ELR (cell line): ENCODE measurements around the gene NISCH.

Experiments used
- DNase-seq: peaks from one replicate; pipeline ENCODE4 v3.0.0-alpha.2; 2015; ENCODE audit warnings: low read depth

Gene NISCH

GRCh38 chr3:52527039-52527731, 71.8 kb downstream of the NISCH start:
- peak; percentile 20 for DNase-seq

- no peak for DNase-seq
These were observed 72.6 kb downstream of the NISCH start for GRCh38 chr3:52527732-52528585.

DNA sequence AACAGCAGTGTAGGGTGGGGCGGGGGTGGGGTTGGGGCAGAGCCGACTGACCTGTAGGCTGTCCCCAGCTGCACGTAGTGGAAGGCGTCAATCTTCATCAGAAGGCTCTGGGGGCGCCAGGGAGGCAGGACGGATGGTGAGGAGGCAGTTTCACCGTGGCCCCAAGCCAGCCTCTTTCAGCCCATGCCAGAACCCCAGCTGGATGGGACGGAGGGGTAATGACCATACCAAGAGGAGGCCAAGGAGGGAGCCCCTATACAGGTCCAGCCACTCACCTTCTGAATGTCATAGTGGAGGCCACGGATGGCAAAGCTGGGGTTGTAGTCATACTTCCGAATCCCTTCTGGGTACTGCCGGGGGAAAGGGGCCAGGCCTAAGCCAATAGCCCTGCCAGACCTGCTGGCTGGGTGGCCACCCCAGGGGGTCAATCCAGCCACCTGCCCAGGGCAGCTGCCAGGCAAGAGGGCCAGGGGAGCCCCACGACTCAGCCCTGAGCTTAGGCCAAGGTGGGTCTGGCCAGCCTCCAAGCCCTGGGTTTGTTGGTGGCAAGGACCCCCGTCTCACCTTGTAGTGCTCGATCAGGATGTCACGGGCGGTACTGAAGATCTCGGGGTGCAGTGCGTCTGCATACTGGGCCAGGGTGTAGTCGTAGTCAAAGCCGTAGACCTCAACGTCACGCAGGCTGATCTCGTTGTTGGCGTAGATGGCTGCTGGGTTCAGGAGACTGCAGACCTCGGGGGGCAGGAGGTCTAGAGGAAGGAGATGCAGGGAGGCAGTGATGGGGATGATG, 73.4 kb downstream of the NISCH start:
- no peak for DNase-seq

GRCh38 chr3:52529376-52530333, 74.3 kb downstream of the NISCH start:
- DNase-seq = no peak

- no peak for DNase-seq
These were observed 75.8 kb downstream of the NISCH start for GRCh38 chr3:52530918-52531826.

DNA sequence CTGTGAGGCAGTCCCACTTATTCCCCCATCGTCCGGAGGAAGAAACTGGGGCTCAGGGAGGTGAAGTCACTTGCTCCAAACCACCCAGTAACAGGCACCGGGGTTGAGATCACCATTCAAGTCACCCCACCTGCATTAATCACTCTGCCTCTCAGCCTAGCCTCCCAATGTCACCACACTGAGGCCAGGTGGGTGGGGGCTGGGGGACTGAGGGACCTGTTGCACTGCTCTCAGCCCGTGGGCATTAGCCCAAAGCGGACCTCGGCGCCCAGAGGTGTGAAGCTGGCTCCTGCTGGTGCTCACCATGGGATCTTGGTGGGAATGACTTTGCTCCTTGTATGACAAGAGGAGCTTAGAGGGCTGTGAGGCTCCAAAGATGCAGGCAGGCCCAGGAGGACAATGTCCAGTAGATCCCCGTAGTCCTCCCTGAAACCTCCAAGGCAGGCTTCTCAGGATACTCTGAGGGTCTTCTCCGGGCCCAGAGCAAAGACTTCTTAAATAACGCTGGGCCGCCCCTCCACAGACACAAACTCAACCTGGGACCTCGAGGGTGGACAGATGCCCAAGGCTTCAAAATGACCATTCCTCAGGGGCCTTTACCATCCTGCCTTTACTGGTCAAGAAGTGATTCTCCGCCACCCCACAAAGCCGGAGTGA, 76.6 kb downstream of the NISCH start:
- no peak for DNase-seq

GRCh38 chr3:52532517-52532837, 77.1 kb downstream of the NISCH start:
- DNase-seq = peak; percentile 80

GRCh38 chr3:52532838-52533622, 77.6 kb downstream of the NISCH start:
- DNase-seq = peak; percentile 45

DNA sequence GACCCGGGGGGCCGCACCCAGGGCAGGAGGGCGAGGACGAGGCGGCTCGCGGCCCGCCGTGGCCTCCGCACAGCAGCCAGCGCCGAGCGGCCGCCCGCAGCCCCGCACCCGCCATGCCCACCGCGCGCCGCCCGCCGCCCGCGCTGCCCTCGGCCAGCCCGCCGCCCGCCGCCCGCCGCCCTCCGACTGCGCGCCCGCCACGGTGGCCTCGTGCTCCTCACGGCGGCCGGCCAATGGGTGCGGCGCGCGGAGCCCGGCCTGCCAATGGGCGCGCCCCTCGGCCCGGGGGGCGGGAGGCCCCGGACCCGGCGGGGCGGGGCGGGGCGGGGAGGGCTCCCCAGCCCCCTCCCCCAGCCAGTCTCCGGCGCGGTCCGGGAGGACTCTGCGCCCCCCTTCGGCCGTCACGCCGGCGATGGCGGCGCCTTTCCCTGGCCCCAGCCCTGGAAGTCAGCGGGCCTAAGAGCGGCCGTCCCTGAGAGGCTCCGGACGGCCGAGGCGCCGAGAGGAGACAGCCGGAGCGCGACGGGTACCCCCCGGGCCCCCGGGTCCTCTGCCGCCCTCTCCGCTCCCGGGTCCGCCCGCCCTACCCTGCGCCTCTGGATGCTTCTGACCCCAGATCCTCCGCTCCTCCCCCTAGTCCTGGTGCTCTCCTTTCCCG, 78.3 kb downstream of the NISCH start, which contains the start of gene NT5DC2:
NT5DC2 (minus strand) TSS at position 235 of the 658 bp plus-strand sequence; CDS start at position 115, 120 bp downstream.
- peak; percentile 78 for DNase-seq

DNA sequence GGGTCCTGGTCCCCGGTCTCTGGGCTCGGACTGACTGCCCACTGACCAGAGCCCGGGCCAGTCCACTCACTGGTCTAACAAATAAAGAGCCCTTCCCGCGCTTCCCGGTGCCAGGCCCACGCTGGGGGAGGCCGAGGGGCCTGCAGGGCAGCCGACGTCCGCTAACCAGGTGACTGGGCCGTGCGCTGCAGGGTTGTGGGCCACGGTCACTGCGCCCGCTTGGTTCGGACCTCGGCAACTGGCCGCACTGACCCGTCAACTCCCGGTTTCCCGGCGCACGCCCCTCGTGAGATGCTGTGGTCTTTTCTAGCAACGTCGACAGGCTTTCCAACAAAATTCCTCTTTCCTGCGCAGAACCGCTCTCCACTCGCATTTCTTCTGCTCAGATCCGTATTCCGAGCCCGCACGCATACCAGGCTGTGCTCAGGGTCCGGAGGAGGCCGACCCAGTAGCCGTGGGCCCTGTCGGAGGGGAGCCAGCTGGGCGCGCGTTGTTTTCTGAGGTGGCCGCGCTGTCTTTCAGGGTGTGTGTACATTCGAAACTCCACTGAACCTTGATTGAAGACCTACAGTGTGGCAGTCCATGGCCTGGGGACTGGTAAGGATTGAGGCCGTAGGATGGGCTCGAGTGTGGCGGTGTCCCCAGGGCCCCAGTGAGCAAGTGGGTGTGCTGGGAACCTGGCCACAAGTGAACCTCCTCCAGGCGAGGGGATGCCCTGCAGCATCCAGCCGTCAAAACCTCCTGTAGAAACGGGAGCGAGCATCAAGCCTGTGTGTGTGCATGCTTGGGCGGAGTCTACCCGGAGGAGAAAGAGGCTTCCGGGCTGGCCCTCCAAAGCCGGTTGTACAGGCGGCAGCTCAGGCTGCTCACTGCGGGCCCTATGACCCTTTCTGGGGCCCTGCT, 79.1 kb downstream of the NISCH start:
- DNase-seq = peak; percentile 43

DNA sequence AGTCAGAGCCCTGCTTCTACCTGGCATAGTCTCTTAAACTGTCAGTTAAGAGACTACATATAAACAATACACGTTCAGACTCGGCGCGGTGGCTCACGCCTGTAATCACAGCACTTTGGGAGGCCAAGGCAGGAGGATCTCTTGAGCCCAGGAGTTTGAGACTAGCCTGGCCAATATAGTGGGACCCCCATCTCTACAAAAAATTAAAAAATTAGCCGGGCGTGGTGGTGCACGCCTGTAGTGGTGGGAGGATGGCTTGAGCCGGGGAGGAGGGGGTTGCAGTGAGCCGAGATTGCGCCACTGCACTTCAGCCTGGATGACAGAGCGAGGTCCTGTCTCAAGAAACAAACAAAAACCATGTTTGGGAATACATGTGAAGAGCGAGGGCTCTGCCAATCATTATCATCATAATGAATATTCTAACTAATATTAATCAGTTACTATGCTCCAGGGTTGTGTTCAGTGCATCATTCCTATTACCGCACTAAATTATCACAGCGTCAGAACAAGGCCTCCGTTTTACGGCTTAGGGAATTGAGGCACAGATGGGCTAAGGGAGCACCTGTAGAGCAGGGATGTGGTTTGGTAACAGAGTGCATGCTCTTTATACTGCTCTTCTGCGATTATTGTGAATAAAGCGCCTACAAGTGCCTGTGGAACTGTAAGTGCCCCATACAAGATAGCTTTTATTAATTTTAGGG, 80.2 kb downstream of the NISCH start:
- no peak for DNase-seq

GRCh38 chr3:52536112-52536368, 80.6 kb downstream of the NISCH start:
- no peak for DNase-seq

- DNase-seq = peak; percentile 98
These were observed 81.2 kb downstream of the NISCH start, which contains the start of gene UQCC5 for GRCh38 chr3:52536369-52537164. UQCC5 (plus strand) TSS chr3:52536605; CDS start chr3:52536756, 151 bp downstream.

GRCh38 chr3:52537165-52537620, 81.8 kb downstream of the NISCH start:
- no peak for DNase-seq

DNA sequence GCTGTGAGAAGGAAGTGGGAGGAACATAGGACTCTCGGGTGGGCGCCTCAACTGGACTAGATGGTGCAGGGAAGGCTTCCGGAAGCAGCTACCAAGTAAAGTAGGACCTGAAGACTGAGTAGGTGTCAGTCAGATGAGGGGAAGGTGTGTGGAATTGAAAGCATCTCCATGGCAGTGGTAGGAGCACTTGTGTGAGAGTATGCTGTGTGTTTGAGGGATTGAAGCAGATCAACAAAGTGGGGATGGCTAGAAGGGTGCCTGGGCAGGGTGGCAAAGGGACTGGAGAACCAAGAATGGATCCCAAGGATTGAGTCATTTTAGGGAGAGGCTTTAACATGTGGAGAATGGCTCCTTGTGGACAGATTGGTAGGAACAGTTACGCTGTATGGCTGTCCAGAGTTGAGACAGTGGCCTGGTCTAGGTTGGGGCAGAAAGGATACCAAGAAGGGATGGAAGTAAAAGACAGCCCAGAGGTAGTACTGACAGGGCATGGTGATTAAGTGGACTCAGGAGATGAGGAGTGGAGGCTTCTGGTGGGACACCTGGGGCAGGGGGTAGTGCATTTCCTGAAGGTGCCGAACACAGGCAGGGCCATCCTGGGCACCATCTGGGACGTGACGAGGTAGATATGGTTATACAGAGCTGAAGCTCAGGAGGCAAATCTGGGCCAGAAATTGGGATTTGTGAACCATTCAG, 82.5 kb downstream of the NISCH start:
- peak; percentile 20 for DNase-seq
